SK-N-SH (cell line): Measurements from ENCODE around the gene XIAP. TPM values are rescaled to one million over a fixed set of nuclear protein-coding genes. Genes with fewer than 3 reads are reported as not detected.
"Not testable (repeated sequence)": the region's sequence is repeated elsewhere in the genome, so short reads cannot be mapped to it uniquely, and the experiment has no call there.

Source experiments
- CTCF ChIA-PET: fragments of 300-600, 350-600 bp; formaldehyde crosslinking; extraction: SDS; loops from one replicate; lab custom pipeline; 2021; lab: Yijun Ruan, JAX
- POLR2A ChIA-PET: fragments of 350-600 bp; sonication (Branson Sonifier 250); formaldehyde crosslinking; extraction: SDS; loops from one replicate; lab custom pipeline; 2020; ENCODE audit warnings: antibody characterized with exemption, inconsistent platforms; lab: Yijun Ruan, JAX
- DNase-seq: peaks from one replicate; pipeline ENCODE4 v3.0.0; 2012
- H2AFZ ChIP-seq: fragments of 200-600 bp; sonication (generic); 2 replicates; pipeline ENCODE4 v1.8.1; 2016; ENCODE audit warnings: antibody characterized with exemption, mild to moderate bottlenecking, low read depth
- H3F3A ChIP-seq: fragments of 200-600 bp; sonication (generic); replicated peaks from 2 replicates; pipeline ENCODE3; 2016; ENCODE audit warnings: antibody characterized with exemption, mild to moderate bottlenecking; ENCODE audit not compliant: insufficient read depth
- H3K27ac ChIP-seq, 2 experiments: fragments of 200-500 bp in 1 of 2; fragments of 200-600 bp in 1 of 2; sonication (Bioruptor generic) in 1 of 2; sonication (generic), shearing (Covaris generic) in 1 of 2; 2 replicates each; pipeline versions ENCODE4 v1.5.1 to v1.6.1; 2014 to 2016; ENCODE audit warnings: low read depth in 2 of 2, inconsistent platforms in 1 of 2, low read length in 1 of 2, mild to moderate bottlenecking in 1 of 2, mixed read lengths in 1 of 2
- H3K27me3 ChIP-seq: fragments of 200-600 bp; sonication (generic), shearing (Covaris generic); 2 replicates; pipeline ENCODE4 v1.6.1; 2016; ENCODE audit warnings: mixed run types; ENCODE audit not compliant: insufficient read depth
- H3K36me3 ChIP-seq, 2 experiments: fragments of 200-500 bp in 1 of 2; fragments of 200-600 bp in 1 of 2; sonication (Bioruptor generic) in 1 of 2; sonication (generic) in 1 of 2; replicated peaks in 1 of 2; 2 replicates each; pipeline versions ENCODE3 to v1.5.1; 2014 to 2016; ENCODE audit warnings: low read length in 1 of 2, mild to moderate bottlenecking in 1 of 2; ENCODE audit not compliant: insufficient read depth in 2 of 2, control insufficient read depth in 1 of 2
- H3K4me1 ChIP-seq, 2 experiments: fragments of 200-500 bp in 1 of 2; fragments of 200-600 bp in 1 of 2; sonication (Bioruptor generic) in 1 of 2; sonication (generic), shearing (Covaris generic) in 1 of 2; 2 replicates each; pipeline versions ENCODE4 v1.5.1 to v1.6.1; 2014 to 2016; ENCODE audit warnings: low read depth in 1 of 2, low read length in 1 of 2, mixed run types in 1 of 2; ENCODE audit not compliant: insufficient read depth in 2 of 2, control insufficient read depth in 1 of 2
- H3K4me2 ChIP-seq: fragments of 200-600 bp; sonication (generic), shearing (Covaris generic); 2 replicates; pipeline ENCODE4 v1.6.1; 2017; ENCODE audit warnings: mixed run types
- H3K4me3 ChIP-seq, 2 experiments: fragments of 200-500 bp in 1 of 2; fragments of 200-600 bp in 1 of 2; sonication (Bioruptor generic) in 1 of 2; sonication (generic), shearing (Covaris generic) in 1 of 2; 2 replicates each; pipeline versions ENCODE4 v1.5.1 to v1.8.1; 2014 to 2016; ENCODE audit warnings: low read depth in 2 of 2, inconsistent platforms in 1 of 2, low read length in 1 of 2, mild to moderate bottlenecking in 1 of 2, mixed read lengths in 1 of 2, moderate library complexity in 1 of 2
- H3K79me2 ChIP-seq: fragments of 200-600 bp; sonication (generic); 2 replicates; pipeline ENCODE4 v1.8.1; 2017; ENCODE audit warnings: mild to moderate bottlenecking; ENCODE audit not compliant: insufficient read depth
- H3K9ac ChIP-seq: fragments of 200-600 bp; sonication (generic); 2 replicates; pipeline ENCODE4 v1.6.1; 2017; ENCODE audit warnings: mixed run types
- H3K9me2 ChIP-seq: fragments of 200-600 bp; sonication (generic); 2 replicates; pipeline ENCODE4 v1.6.1; 2017; ENCODE audit warnings: mixed run types
- H3K9me3 ChIP-seq: fragments of 200-600 bp; sonication (generic); 2 replicates; pipeline ENCODE4 v1.6.1; 2017; ENCODE audit warnings: mixed run types, mild to moderate bottlenecking, moderate library complexity
- H4K20me1 ChIP-seq: fragments of 200-600 bp; sonication (generic); 2 replicates; pipeline ENCODE4 v1.6.1; 2017; ENCODE audit warnings: mild to moderate bottlenecking, mixed run types; ENCODE audit not compliant: insufficient read depth
- EZH2phosphoT487 ChIP-seq: fragments of 200-600 bp; sonication (generic); IDR thresholded peaks from 2 replicates; pipeline ENCODE4 v1.6.1; 2017; ENCODE audit warnings: low read depth, mixed run types, mild to moderate bottlenecking, antibody characterized with exemption, moderate library complexity, borderline replicate concordance
- FOSL2 ChIP-seq: IDR thresholded peaks from 2 replicates; pipeline ENCODE4 v1.4.0; 2012; ENCODE audit warnings: low read depth, mild to moderate bottlenecking, moderate library complexity, borderline replicate concordance
- JUND ChIP-seq: IDR thresholded peaks from 2 replicates; pipeline ENCODE4 v1.4.0; 2012
- NRF1 ChIP-seq: IDR thresholded peaks from 2 replicates; pipeline ENCODE4 v1.6.1; 2012; ENCODE audit warnings: low read depth, mild to moderate bottlenecking, low read length
- RFX5 ChIP-seq: IDR thresholded peaks from 2 replicates; pipeline ENCODE4 v1.6.1; 2012; ENCODE audit warnings: mild to moderate bottlenecking, improper control_type of control experiment, low read length
- RXRA ChIP-seq: IDR thresholded peaks from 2 replicates; pipeline ENCODE4 v1.4.0; 2012; ENCODE audit warnings: low read depth, mild to moderate bottlenecking, borderline replicate concordance
- WGBS: methylation state at CpG from one replicate; pipeline ENCODE4 v1.1.6; 2017; ENCODE audit warnings: low lambda C conversion rate; 5-methylcytosine and 5-hydroxymethylcytosine counted together
- polyA plus RNA-seq, 3 experiments: library from polyadenylated mRNA; depleted of rRNA; stranded (reverse); fragments of >200 nt; gene quantifications; 2 replicates each; pipeline ENCODE4 v1.2.3, GENCODE V29; 2012
- TF ChIP-seq, protein P1 (sequence below): IDR thresholded peaks from 2 replicates; pipeline ENCODE4 v1.4.0; 2012; ENCODE audit warnings: low read depth, borderline replicate concordance
- TF ChIP-seq, protein P2 (sequence below): fragments of 200-600 bp; sonication (generic); IDR thresholded peaks from 2 replicates; pipeline ENCODE4 v1.6.1; 2017; ENCODE audit warnings: antibody characterized with exemption, mild to moderate bottlenecking, moderate library complexity

Gene XIAP
- polyA plus RNA-seq, 1 of the 3 experiments (the other 2 are of a cell fraction) = 9.1 TPM

DNA sequence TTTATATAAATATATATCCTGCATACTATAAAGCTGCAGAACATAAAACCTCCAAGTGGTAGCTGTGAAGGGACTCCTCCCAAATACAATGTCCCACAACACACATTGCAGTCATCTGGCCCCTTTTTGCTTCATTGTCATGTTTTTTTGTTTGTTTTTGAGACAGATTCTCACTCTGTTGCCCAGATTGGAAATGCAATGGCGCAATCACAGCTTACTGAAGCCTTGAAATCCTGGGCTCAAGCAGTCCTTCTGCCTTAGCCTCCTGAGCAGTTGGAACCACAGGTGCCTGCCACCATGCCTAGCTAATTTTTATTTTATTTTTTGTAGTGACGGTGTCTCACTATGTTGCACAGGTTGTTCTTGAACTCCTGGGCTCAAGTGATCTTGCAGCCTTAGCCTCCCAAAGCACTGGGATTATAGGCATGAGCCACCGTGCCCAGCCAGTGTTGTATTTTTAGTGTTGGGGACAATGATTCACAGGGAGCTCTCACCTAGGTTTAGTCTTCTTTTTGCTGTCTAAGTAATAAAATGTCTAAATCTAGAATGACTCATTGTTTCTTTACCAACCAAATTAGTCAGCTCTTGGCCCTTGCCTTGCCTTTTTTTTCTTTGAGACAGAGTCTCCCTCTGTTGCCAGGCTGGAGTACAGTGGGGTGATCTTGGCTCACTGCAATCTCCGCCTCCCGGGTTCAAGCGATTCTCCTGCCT is 24.0 kb upstream of the XIAP start (continued):
- TF ChIP-seq, protein P1, sequence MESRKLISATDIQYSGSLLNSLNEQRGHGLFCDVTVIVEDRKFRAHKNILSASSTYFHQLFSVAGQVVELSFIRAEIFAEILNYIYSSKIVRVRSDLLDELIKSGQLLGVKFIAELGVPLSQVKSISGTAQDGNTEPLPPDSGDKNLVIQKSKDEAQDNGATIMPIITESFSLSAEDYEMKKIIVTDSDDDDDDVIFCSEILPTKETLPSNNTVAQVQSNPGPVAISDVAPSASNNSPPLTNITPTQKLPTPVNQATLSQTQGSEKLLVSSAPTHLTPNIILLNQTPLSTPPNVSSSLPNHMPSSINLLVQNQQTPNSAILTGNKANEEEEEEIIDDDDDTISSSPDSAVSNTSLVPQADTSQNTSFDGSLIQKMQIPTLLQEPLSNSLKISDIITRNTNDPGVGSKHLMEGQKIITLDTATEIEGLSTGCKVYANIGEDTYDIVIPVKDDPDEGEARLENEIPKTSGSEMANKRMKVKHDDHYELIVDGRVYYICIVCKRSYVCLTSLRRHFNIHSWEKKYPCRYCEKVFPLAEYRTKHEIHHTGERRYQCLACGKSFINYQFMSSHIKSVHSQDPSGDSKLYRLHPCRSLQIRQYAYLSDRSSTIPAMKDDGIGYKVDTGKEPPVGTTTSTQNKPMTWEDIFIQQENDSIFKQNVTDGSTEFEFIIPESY = no peak
- TF ChIP-seq EZH2phosphoT487 = no peak

GRCh38 chrX:123845129-123845528 is 14.7 kb upstream of the XIAP start:
- H2AFZ ChIP-seq, H3K4me1 ChIP-seq, H3K9me2 ChIP-seq, DNase-seq, H3K36me3 ChIP-seq, H3K27me3 ChIP-seq, H4K20me1 ChIP-seq, H3K27ac ChIP-seq, H3K9me3 ChIP-seq, H3K79me2 ChIP-seq, H3K4me3 ChIP-seq, H3K4me2 ChIP-seq, POLR2A ChIA-PET, H3F3A ChIP-seq, H3K9ac ChIP-seq: not testable (repeated sequence)
- CTCF ChIA-PET = interaction anchor here (1.4 kb wide), 1 partner anchor 11 kb away, joined by 3 read pairs; no protein-coding TSS in a partner anchor
- WGBS = 39% methylated on average over 4 of the region's 4 CpGs

- 58% methylated on average over 7 of the region's 7 CpGs for WGBS
- H3K27ac ChIP-seq = peak overlapping the region in 1 of 2 experiments; percentile 31; a peak in 1 of 4 replicates
- H3K9me2 ChIP-seq = no peaks in the 10 kb centered on the region
- H3K36me3 ChIP-seq = no peaks in the 10 kb centered on the region
- DNase-seq = no peak
- H3K9ac ChIP-seq = no peak overlapping the region
- no peak overlapping the region for H2AFZ ChIP-seq
- no peaks in the 10 kb centered on the region for H3K9me3 ChIP-seq
- TF ChIP-seq FOSL2 = peak; percentile 27; the same call in 1 of the 2 replicates
- no peak for TF ChIP-seq RXRA
- TF ChIP-seq NRF1 = no peak
- TF ChIP-seq, protein P2, sequence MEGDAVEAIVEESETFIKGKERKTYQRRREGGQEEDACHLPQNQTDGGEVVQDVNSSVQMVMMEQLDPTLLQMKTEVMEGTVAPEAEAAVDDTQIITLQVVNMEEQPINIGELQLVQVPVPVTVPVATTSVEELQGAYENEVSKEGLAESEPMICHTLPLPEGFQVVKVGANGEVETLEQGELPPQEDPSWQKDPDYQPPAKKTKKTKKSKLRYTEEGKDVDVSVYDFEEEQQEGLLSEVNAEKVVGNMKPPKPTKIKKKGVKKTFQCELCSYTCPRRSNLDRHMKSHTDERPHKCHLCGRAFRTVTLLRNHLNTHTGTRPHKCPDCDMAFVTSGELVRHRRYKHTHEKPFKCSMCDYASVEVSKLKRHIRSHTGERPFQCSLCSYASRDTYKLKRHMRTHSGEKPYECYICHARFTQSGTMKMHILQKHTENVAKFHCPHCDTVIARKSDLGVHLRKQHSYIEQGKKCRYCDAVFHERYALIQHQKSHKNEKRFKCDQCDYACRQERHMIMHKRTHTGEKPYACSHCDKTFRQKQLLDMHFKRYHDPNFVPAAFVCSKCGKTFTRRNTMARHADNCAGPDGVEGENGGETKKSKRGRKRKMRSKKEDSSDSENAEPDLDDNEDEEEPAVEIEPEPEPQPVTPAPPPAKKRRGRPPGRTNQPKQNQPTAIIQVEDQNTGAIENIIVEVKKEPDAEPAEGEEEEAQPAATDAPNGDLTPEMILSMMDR = no peak
- peak; percentile 15; the same call in 1 of the 2 replicates for TF ChIP-seq JUND
- TF ChIP-seq RFX5 = no peak
- no peaks in the 10 kb centered on the region for H3K79me2 ChIP-seq
- H4K20me1 ChIP-seq = no peaks in the 10 kb centered on the region
- H3K27me3 ChIP-seq = no peaks in the 10 kb centered on the region; the same call in 1 of the 2 replicates
- no peaks in the 10 kb centered on the region for H3F3A ChIP-seq
- ChIA-PET CTCF (interaction anchor here (1.4 kb wide), 1 partner anchor 13 kb away, joined by 3 read pairs; no protein-coding TSS in a partner anchor), POLR2A (no interaction called here)
- H3K4me3 ChIP-seq = no peak overlapping the region
- H3K4me2 ChIP-seq = no peak overlapping the region
- no peaks in the 10 kb centered on the region for H3K4me1 ChIP-seq
Observed at GRCh38 chrX:123846577-123847038, 13.2 kb upstream of the XIAP start.
